PFSK-1 (cell line): ENCODE results near the gene SH2D1B.

Experiments
- FOXP2 ChIP-seq: optimal IDR thresholded peaks from 2 replicates; pipeline ENCODE3; 2011; ENCODE audit warnings: borderline replicate concordance, control low read depth, inconsistent platforms; ENCODE audit not compliant: insufficient read depth; ENCODE audit errors: extremely low read length, extremely low read depth
- POLR2AphosphoS5 ChIP-seq: IDR thresholded peaks from 2 replicates; pipeline ENCODE4 v1.6.1; 2012; ENCODE audit warnings: low read depth, mild to moderate bottlenecking, control low read depth, low read length, moderate library complexity
- REST ChIP-seq, 2 experiments: IDR thresholded peaks; 2 replicates each; pipeline versions ENCODE4 v1.6.1 to v1.8.0; 2011 to 2012; ENCODE audit warnings: low read depth in 2 of 2, low read length in 2 of 2, control low read depth in 1 of 2, inconsistent platforms in 1 of 2, mild to moderate bottlenecking in 1 of 2, moderate library complexity in 1 of 2; ENCODE audit not compliant: insufficient read depth in 1 of 2
- SIN3A ChIP-seq: IDR thresholded peaks from 2 replicates; pipeline ENCODE4 v1.6.1; 2012; ENCODE audit warnings: mild to moderate bottlenecking, low read length, moderate library complexity, borderline replicate concordance; ENCODE audit not compliant: insufficient read depth
- TAF1 ChIP-seq: IDR thresholded peaks from 2 replicates; pipeline ENCODE4 v1.6.1; 2012; ENCODE audit warnings: low read length, control low read depth, borderline replicate concordance; ENCODE audit not compliant: insufficient read depth

SH2D1B gene

GRCh38 chr1:162389021-162389818 lies 22.7 kb downstream of the SH2D1B start:
- TF ChIP-seq SIN3A (no peak), TAF1 (no peak), REST (IDR thresholded peaks at IDR 0.05; ENCODE audit: insufficient read depth in 1 of 2, low read depth in 2 of 2, low read length in 2 of 2) (no peak), FOXP2 (no peak), POLR2AphosphoS5 (no peak)

- TF ChIP-seq REST (IDR thresholded peaks at IDR 0.05; ENCODE audit: insufficient read depth in 1 of 2, low read depth in 2 of 2, low read length in 2 of 2) (no peak), POLR2AphosphoS5 (no peak), TAF1 (no peak), SIN3A (no peak), FOXP2 (no peak)
Measured at GRCh38 chr1:162388615-162389014, 23.3 kb downstream of the SH2D1B start.

- TF ChIP-seq FOXP2 (no peak), SIN3A (no peak), POLR2AphosphoS5 (no peak), TAF1 (no peak), REST (IDR thresholded peaks at IDR 0.05; ENCODE audit: insufficient read depth in 1 of 2, low read depth in 2 of 2, low read length in 2 of 2) (no peak)
Measured at GRCh38 chr1:162388083-162388594, 23.8 kb downstream of the SH2D1B start.

GRCh38 chr1:162387226-162388082 lies 24.5 kb downstream of the SH2D1B start:
- TF ChIP-seq SIN3A (no peak), TAF1 (no peak), REST (IDR thresholded peaks at IDR 0.05; ENCODE audit: insufficient read depth in 1 of 2, low read depth in 2 of 2, low read length in 2 of 2) (no peak), FOXP2 (no peak), POLR2AphosphoS5 (no peak)
